ENCODE measurements around the gene C12orf56.

C12orf56 gene

DNA sequence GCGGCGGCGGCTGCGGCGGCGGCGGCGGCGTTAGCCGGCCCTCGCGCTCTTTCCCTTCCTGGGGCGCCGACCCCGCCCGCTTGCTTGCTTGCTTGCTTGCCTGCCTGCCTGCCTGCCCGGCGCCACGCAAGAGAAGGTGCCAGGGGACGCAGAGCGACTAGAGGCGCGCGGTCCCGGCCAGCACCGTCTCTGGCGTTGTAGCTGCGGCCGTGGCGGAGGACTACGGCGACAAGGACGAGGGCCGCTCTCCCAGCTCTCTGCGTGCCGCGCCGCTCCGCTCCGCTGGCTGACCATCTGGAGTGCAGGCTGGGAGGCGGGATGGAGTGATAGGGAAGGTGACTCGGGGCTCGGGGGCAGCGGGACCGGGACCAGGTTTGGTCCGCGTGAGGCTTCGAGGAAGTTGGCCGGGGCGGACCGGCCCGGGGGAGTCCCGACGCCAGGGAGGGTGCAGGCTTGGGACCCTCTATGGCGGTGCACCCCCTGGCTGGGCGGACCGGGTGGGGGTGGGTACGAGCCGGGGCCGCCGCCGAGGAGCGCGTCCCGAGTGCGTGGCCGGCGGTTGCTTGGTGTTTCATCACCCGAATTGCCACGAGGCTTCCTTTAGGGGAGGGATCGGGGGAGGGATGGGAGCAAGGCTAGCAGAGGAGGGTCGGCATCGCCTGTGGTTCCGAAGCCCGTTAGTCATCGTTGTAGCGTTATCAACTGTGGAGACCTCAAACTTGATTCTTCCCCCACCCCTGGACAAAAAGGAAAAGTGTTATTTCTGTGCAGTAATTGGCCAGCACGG is 14.1 kb upstream of the C12orf56 start:
- TF ChIP-seq, protein P1, sequence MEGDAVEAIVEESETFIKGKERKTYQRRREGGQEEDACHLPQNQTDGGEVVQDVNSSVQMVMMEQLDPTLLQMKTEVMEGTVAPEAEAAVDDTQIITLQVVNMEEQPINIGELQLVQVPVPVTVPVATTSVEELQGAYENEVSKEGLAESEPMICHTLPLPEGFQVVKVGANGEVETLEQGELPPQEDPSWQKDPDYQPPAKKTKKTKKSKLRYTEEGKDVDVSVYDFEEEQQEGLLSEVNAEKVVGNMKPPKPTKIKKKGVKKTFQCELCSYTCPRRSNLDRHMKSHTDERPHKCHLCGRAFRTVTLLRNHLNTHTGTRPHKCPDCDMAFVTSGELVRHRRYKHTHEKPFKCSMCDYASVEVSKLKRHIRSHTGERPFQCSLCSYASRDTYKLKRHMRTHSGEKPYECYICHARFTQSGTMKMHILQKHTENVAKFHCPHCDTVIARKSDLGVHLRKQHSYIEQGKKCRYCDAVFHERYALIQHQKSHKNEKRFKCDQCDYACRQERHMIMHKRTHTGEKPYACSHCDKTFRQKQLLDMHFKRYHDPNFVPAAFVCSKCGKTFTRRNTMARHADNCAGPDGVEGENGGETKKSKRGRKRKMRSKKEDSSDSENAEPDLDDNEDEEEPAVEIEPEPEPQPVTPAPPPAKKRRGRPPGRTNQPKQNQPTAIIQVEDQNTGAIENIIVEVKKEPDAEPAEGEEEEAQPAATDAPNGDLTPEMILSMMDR (IDR thresholded peaks at IDR 0.05): no peak
- TF ChIP-seq ZFX (IDR thresholded peaks at IDR 0.05; ENCODE audit: borderline replicate concordance): no peak
- peak overlapping the region; percentile 98 for H3K27ac ChIP-seq

DNA sequence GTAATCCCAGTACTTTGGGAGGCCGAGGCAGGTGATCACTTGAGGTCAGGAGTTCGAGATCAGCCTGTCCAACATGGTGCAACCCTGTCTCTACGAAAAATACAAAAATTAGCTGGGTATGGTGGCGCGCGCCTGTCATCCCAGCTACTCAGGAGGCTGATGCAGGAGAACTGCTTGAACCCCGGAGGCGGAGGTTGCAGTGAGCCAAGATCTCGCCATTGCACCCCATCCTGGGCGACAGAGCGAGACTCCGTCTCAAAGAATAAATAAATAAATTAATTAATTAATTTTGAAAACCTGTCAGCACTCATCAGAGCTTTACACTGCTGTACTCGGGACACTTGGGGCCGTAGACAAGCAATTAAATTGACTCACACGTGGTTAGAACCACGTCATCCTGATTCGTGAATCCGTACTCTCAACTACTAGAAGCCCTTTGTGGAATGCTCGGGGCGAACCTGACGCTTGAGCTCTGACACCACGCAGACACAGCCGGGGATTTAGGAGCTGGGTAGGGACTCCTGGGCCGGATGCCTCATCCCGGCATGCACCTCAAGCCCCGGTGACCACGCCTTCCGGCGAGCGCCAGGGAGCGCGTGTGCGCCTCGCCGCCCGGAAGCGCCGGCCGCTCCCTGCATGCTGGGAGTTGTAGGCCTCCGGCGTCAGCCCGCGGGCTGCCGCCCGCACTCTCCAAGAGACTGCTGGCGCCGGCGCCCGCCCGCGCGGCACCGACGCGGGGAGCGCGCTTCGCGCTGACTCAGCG is 13.3 kb upstream of the C12orf56 start, which contains the start of gene XPOT:
XPOT (plus strand) TSS at position 686 of the 763 bp plus-strand sequence. CDS start 5,644 bp downstream, outside the sequence.
- peak within 1 kb of the TSS; percentile 98 for H3K27ac ChIP-seq
- TF ChIP-seq, protein P1 (IDR thresholded peaks at IDR 0.05): no peak
- no peak for TF ChIP-seq ZFX (IDR thresholded peaks at IDR 0.05; ENCODE audit: borderline replicate concordance)

DNA sequence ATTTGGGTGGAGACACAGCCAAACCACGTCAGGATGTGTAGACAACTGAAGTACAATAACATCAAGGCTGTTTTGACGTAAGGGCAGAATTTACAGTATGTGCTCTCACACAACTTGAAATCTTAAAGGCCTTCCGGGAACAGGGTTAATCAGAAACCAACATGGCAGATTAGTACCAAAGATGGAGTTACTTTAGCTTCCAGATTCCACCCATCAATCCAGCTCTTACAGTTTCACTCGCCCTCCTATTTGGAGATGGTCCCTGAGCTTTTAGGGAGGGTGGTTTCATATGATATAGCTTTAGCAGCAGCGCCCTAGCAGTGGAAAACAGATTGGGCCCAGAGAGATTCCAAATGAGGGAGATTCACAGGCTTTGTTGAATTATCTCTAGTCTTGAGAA is 11.6 kb upstream of the C12orf56 start:
- H3K27ac ChIP-seq: no peak overlapping the region
- TF ChIP-seq, protein P1 (IDR thresholded peaks at IDR 0.05): no peak
- TF ChIP-seq ZFX (IDR thresholded peaks at IDR 0.05; ENCODE audit: borderline replicate concordance): no peak

DNA sequence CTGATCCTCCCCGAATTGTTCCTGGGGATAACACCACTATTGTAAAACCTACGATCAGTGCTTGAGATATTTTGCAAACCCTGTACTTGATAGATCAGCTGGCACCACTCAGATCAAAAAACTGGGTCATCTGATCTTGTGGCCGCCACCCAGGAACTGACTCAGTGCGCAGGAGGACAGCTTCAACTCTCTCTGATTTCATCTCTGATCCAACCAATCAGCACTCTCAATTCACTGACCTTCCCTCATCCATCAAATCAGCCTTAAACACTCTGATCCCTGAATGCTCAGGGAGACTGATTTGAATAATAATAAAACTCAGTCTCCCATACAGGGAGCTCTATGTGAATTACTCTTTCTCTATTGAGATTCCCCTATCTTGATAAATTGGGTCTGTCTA is 9.5 kb upstream of the C12orf56 start:
- H3K27ac ChIP-seq: no peak overlapping the region
- no peak for TF ChIP-seq ZFX (IDR thresholded peaks at IDR 0.05; ENCODE audit: borderline replicate concordance)
- TF ChIP-seq, protein P1 (IDR thresholded peaks at IDR 0.05): no peak

DNA sequence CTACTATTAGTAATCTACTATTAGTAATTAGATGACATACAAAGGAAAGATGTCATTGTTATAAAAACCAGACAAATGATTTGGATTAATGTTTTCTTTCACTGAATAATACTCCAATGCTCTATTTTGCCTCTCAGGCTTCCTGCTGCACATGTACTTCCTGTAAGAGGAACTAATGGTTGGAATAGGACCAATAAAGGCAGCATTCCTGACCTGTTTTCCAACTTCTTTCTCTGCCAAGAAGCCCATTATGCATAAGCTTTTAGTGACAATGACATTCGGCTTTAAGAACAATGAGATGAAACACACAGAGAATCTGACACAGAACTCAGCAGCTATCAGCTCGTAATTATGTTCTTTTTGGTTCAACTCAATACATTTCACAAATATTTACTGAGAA is 5.2 kb upstream of the C12orf56 start:
- no peak overlapping the region for H3K27ac ChIP-seq
- no peak for TF ChIP-seq ZFX (IDR thresholded peaks at IDR 0.05; ENCODE audit: borderline replicate concordance)
- TF ChIP-seq, protein P1 (IDR thresholded peaks at IDR 0.05): no peak

DNA sequence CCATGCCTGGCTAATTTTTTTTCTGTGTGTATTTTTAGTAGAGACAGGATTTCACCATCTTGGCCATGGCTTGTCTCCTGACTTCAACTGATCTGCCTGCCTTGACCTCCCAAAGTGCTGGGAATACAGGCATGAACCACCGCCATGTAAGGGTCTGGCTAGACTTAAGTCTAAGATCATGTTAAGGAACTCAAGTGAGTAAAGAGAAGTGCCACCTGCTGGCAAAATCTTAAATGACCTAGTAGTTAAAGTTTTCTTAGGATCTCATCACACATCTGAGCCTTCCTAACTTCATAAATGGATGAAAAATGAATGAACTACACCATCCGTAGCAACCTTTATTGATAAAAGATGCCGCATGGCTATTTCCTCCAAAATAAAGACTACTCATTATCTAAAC is 1.7 kb upstream of the C12orf56 start:
- no peak overlapping the region for H3K27ac ChIP-seq
- TF ChIP-seq ZFX (IDR thresholded peaks at IDR 0.05; ENCODE audit: borderline replicate concordance): no peak
- TF ChIP-seq, protein P1 (IDR thresholded peaks at IDR 0.05): peak; percentile 74

DNA sequence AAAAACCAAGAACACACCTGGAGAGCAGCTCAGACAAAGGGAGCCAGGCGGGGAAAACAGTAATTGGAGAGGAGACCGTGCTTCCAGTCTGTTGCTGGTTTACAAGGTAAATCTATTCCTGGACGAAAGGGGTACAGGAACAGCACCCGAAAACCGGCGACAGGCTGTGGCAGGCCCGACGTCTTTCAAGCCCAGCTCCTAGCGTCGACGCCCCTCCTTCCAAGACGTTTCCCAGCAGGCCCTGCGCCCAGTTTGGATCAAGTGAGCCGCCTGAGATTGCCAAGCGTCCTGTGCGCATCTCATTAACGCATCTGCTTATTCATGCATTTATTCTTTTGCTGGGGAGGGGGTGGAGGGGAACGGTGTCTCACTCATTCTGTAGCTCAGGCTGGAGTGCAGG is 1.4 kb downstream of the C12orf56 start:
- TF ChIP-seq, protein P1 (IDR thresholded peaks at IDR 0.05): no peak
- no peak for TF ChIP-seq ZFX (IDR thresholded peaks at IDR 0.05; ENCODE audit: borderline replicate concordance)
- no peak overlapping the region for H3K27ac ChIP-seq

Measured in 22Rv1 (cell line).